H9 (cell line): ENCODE results near the gene THBS1. TPM values are rescaled to one million over a fixed set of nuclear protein-coding genes. Genes with fewer than 3 reads are reported as not detected.

ENCODE experiments used
- DNase-seq: peaks from one replicate; pipeline ENCODE4 v3.0.0-alpha.2; 2017
- H2AFZ ChIP-seq: one replicate; pipeline ENCODE4 v1.6.1; 2013; ENCODE audit warnings: mild to moderate bottlenecking, low read length, control low read depth, moderate library complexity
- H2AK5ac ChIP-seq: 2 replicates; pipeline ENCODE4 v1.6.1; 2013; ENCODE audit warnings: low read length, control low read depth, mixed read lengths; ENCODE audit not compliant: insufficient read length
- H2BK120ac ChIP-seq: one replicate; pipeline ENCODE4 v1.6.1; 2013; ENCODE audit warnings: low read depth, mild to moderate bottlenecking, low read length, control low read depth, inconsistent platforms; ENCODE audit not compliant: poor library complexity, severe bottlenecking
- H2BK12ac ChIP-seq: 2 replicates; pipeline ENCODE4 v1.6.1; 2013; ENCODE audit warnings: low read length, control low read depth, mixed read lengths, low read depth; ENCODE audit not compliant: insufficient read length
- H2BK15ac ChIP-seq: 2 replicates; pipeline ENCODE4 v1.6.1; 2013; ENCODE audit warnings: low read depth, low read length, control low read depth
- H2BK20ac ChIP-seq: one replicate; pipeline ENCODE4 v1.6.1; 2013; ENCODE audit warnings: low read depth, mild to moderate bottlenecking, low read length, control low read depth, inconsistent platforms; ENCODE audit not compliant: poor library complexity, severe bottlenecking
- H2BK5ac ChIP-seq: 2 replicates; pipeline ENCODE4 v1.6.1; 2013; ENCODE audit warnings: low read length, control low read depth, mixed read lengths; ENCODE audit not compliant: insufficient read length
- H3K14ac ChIP-seq: 2 replicates; pipeline ENCODE4 v1.6.1; 2013; ENCODE audit warnings: low read length, control low read depth; ENCODE audit not compliant: insufficient read depth
- H3K18ac ChIP-seq: 2 replicates; pipeline ENCODE4 v1.6.1; 2013; ENCODE audit warnings: low read depth, mild to moderate bottlenecking, mixed read lengths, low read length, control low read depth; ENCODE audit not compliant: insufficient read length
- H3K23ac ChIP-seq: 2 replicates; pipeline ENCODE4 v1.6.1; 2013; ENCODE audit warnings: low read length, control low read depth, mixed read lengths, low read depth; ENCODE audit not compliant: insufficient read length
- H3K23me2 ChIP-seq: 2 replicates; pipeline ENCODE4 v1.6.1; 2013; ENCODE audit warnings: low read depth, mild to moderate bottlenecking, mixed read lengths, low read length, control low read depth; ENCODE audit not compliant: insufficient read length, poor library complexity, severe bottlenecking
- H3K27ac ChIP-seq: 2 replicates; pipeline ENCODE4 v1.5.1; 2013; ENCODE audit warnings: low read length, control low read depth, mixed read lengths, low read depth; ENCODE audit not compliant: insufficient read length
- H3K27me3 ChIP-seq: 2 replicates; pipeline ENCODE4 v1.6.1; 2013; ENCODE audit warnings: low read length, control low read depth, inconsistent platforms; ENCODE audit not compliant: insufficient read depth
- H3K4ac ChIP-seq: 2 replicates; pipeline ENCODE4 v1.6.1; 2013; ENCODE audit warnings: low read depth, mild to moderate bottlenecking, control low read depth, inconsistent platforms, low read length, moderate library complexity
- H3K4me1 ChIP-seq: 2 replicates; pipeline ENCODE4 v1.6.1; 2013; ENCODE audit warnings: low read length, control low read depth, inconsistent platforms; ENCODE audit not compliant: insufficient read depth
- H3K4me2 ChIP-seq: 2 replicates; pipeline ENCODE4 v1.6.1; 2013; ENCODE audit warnings: low read length, control low read depth, mixed read lengths; ENCODE audit not compliant: insufficient read length, insufficient read depth
- H3K56ac ChIP-seq: 2 replicates; pipeline ENCODE4 v1.6.1; 2013; ENCODE audit warnings: low read depth, mild to moderate bottlenecking, mixed read lengths, low read length, control low read depth; ENCODE audit not compliant: insufficient read length
- H3K79me1 ChIP-seq: 2 replicates; pipeline ENCODE4 v1.6.1; 2013; ENCODE audit warnings: low read depth, mild to moderate bottlenecking, moderate library complexity, low read length, control low read depth, inconsistent platforms; ENCODE audit not compliant: insufficient read depth, poor library complexity, severe bottlenecking
- H3K79me2 ChIP-seq: 2 replicates; pipeline ENCODE4 v1.6.1; 2013; ENCODE audit warnings: low read length, control low read depth, inconsistent platforms; ENCODE audit not compliant: insufficient read depth
- H3K9ac ChIP-seq: 2 replicates; pipeline ENCODE4 v1.6.1; 2013; ENCODE audit warnings: low read length, control low read depth, mixed read lengths; ENCODE audit not compliant: insufficient read length; ENCODE audit errors: extremely low read depth
- H3K9me3 ChIP-seq: one replicate; pipeline ENCODE4 v1.6.1; 2013; ENCODE audit warnings: low read depth, low read length, inconsistent platforms; ENCODE audit not compliant: control insufficient read depth
- H3T11ph ChIP-seq: one replicate; pipeline ENCODE4 v1.6.1; 2013; ENCODE audit warnings: mild to moderate bottlenecking, low read length, control low read depth, inconsistent platforms
- H4K20me1 ChIP-seq: one replicate; pipeline ENCODE4 v1.6.1; 2013; ENCODE audit not compliant: control insufficient read depth, insufficient read length, insufficient read depth
- H4K5ac ChIP-seq: 2 replicates; pipeline ENCODE4 v1.6.1; 2013; ENCODE audit warnings: low read depth, mild to moderate bottlenecking, mixed read lengths, low read length, control low read depth; ENCODE audit not compliant: insufficient read length
- H4K8ac ChIP-seq: replicated peaks from 2 replicates; pipeline ENCODE4 v1.6.1; 2013; ENCODE audit warnings: low read length, control low read depth, mixed read lengths, low read depth; ENCODE audit not compliant: insufficient read length
- H4K91ac ChIP-seq: 2 replicates; pipeline ENCODE4 v1.6.1; 2013; ENCODE audit warnings: low read depth, mild to moderate bottlenecking, moderate library complexity, mixed read lengths, low read length, control low read depth; ENCODE audit not compliant: insufficient read length
- H3K27ac Mint-ChIP-seq, 3 experiments: 2 replicates in 2 of 3; 3 replicates in 1 of 3; pipeline ENCODE4 v1.8.0; 2020 to 2021; ENCODE audit warnings: mixed read lengths in 3 of 3, mild to moderate bottlenecking in 1 of 3, moderate library complexity in 1 of 3
- H3K27me3 Mint-ChIP-seq: 2 replicates; pipeline ENCODE4 v1.8.0; 2021; ENCODE audit warnings: low read depth, mild to moderate bottlenecking, moderate library complexity, mixed read lengths
- H3K36me3 Mint-ChIP-seq, 3 experiments: 2 replicates in 2 of 3; 3 replicates in 1 of 3; pipeline ENCODE4 v1.8.0; 2020 to 2021; ENCODE audit warnings: low read depth in 3 of 3, mixed read lengths in 3 of 3; ENCODE audit not compliant: insufficient read depth in 1 of 3
- H3K4me1 Mint-ChIP-seq, 2 experiments: 2 replicates each; pipeline ENCODE4 v1.8.0; 2020; ENCODE audit warnings: mixed read lengths in 2 of 2
- H3K4me3 Mint-ChIP-seq, 2 experiments: 2 replicates in 1 of 2; 3 replicates in 1 of 2; pipeline ENCODE4 v1.8.0; 2020 to 2021; ENCODE audit warnings: mild to moderate bottlenecking in 2 of 2, mixed read lengths in 2 of 2, moderate library complexity in 1 of 2
- H3K9me3 Mint-ChIP-seq, 2 experiments: 2 replicates in 1 of 2; 3 replicates in 1 of 2; pipeline ENCODE4 v1.8.0; 2020; ENCODE audit warnings: mild to moderate bottlenecking in 2 of 2, mixed read lengths in 2 of 2, moderate library complexity in 1 of 2
- CTCF ChIP-seq: fragments of 200-600 bp; sonication (generic); conservative IDR thresholded peaks from 3 replicates; pipeline ENCODE4 v1.8.0; 2021; ENCODE audit warnings: antibody characterized with exemption, mild to moderate bottlenecking
- WGBS: extraction: QIAGEN DNeasy Blood & Tissue Kit; methylation state at CpG from one replicate; pipeline ENCODE4 v1.1.7; 2013; ENCODE audit warnings: missing lambda C conversion rate, low lambda C conversion rate, mixed read lengths; ENCODE audit not compliant: insufficient read length; ENCODE audit errors: extremely low coverage; 5-methylcytosine and 5-hydroxymethylcytosine counted together
- total RNA-seq: library from RNA; stranded (reverse); gene quantifications from 2 replicates; pipeline ENCODE4 v1.2.1, GENCODE V29; 2021

Gene THBS1
- total RNA-seq, 1 experiment from 2014 or later, result 72.1 TPM

GRCh38 chr15:39578851-39579486 is 1.9 kb upstream of the THBS1 start:
- Histone ChIP-seq H3K79me2 (no peaks in the 10 kb centered on the region; the same call in 1 of the 2 replicates), H3K27ac (no peak overlapping the region), H2BK20ac (no peak overlapping the region), H3K4me2 (peak overlapping the region; percentile 90), H3K4ac (peak overlapping the region; percentile 50; the same call in 1 of the 2 replicates), H2BK5ac (no peak overlapping the region), H3K79me1 (no peaks in the 10 kb centered on the region), H4K8ac (no peak overlapping the region), H4K91ac (peak overlapping the region; percentile 58), H3T11ph (peak overlapping the region; percentile 85), H3K9ac (no peak overlapping the region), H2BK15ac (no peak overlapping the region), H3K23ac (no peak overlapping the region), H3K4me1 (no peaks in the 10 kb centered on the region; the same call in 1 of the 2 replicates), H3K9me3 (no peaks in the 10 kb centered on the region), H3K18ac (peak overlapping the region; percentile 90), H3K14ac (peak overlapping the region; percentile 82; the same call in 1 of the 2 replicates), H4K5ac (peak overlapping the region; percentile 30), H2BK120ac (peak overlapping the region; percentile 95), H4K20me1 (no peaks in the 10 kb centered on the region), H3K23me2 (peaks cover 15% of the 10 kb centered on the region), H3K56ac (no peak overlapping the region), H2AK5ac (peak overlapping the region; percentile 16), H2BK12ac (peak overlapping the region; percentile 28), H3K27me3 (no peaks in the 10 kb centered on the region), H2AFZ (no peak overlapping the region)
- Mint-ChIP-seq H3K36me3 (peaks cover 13 to 23% (median 21%) of the 10 kb centered on the region in 3 experiments; a peak in 6 of 7 replicates), H3K4me3 (peak overlapping the region; percentile 90 to 91; a peak in 3 of 5 replicates), H3K27me3 (peaks cover 24% of the 10 kb centered on the region), H3K9me3 (peaks cover 0 to 5% of the 10 kb centered on the region in 2 experiments; a peak in 2 of 5 replicates), H3K27ac (peak overlapping the region in 2 of 3 experiments; percentile 7 to 42; a peak in 3 of 7 replicates), H3K4me1 (peaks cover 33 to 44% of the 10 kb centered on the region in 2 experiments)
- TF ChIP-seq CTCF, result peak; percentile 40; the same call in 2 of the 3 replicates
- DNase-seq, result no peak
- WGBS, result no CpG with 5 or more reads among the region's 5 CpGs
